T47D (cell line): Measurements from ENCODE around the gene CPED1.
"Not testable (repeated sequence)": the region's sequence is repeated elsewhere in the genome, so short reads cannot be mapped to it uniquely, and the experiment has no call there.

Source experiments
- DNase-seq, 2 experiments: peaks; one replicate each; pipeline versions ENCODE4 v3.0.0 to v3.0.0-alpha.2; 2011 to 2012; ENCODE audit warnings: low read depth in 1 of 2, low spot score in 1 of 2
- JUND ChIP-seq: IDR thresholded peaks from 2 replicates; pipeline ENCODE4 v1.6.1; 2012; ENCODE audit warnings: low read depth
- in situ Hi-C: cut with HindIII; loops from 2 replicates; pipeline ENCODE4 v1.10.0; 2016; ENCODE audit warnings: low sequenced_read_pairs, low pct_unique_long_range_greater_than_20kb

CPED1 gene

DNA sequence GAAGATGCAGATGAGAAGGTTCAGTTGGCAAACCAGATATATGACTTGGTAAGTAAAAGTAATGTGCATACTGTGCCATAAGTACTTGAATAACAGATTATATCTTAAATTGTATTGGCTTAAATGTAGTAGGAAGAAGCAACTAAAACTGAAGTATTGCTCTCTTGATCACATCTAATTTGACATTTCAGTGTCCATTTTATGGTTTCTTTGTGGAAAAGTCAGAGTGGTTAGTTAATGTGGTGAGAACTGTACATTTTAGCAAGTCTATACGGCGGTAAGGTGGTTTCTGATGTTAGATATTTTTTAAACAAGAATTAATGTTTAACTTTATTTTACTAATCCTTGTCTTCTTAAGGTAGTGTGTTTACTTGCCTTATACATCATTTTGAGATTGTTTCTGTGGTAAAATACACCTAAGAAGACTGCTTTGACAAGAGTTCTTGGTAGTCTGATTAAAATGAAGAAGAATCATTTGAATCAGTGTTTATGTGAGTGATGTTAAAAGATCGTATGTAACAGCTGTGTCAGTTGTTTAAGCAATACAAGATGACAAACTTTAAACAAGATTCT is 32.8 kb upstream of the CPED1 start:
- no peak for TF ChIP-seq JUND

DNA sequence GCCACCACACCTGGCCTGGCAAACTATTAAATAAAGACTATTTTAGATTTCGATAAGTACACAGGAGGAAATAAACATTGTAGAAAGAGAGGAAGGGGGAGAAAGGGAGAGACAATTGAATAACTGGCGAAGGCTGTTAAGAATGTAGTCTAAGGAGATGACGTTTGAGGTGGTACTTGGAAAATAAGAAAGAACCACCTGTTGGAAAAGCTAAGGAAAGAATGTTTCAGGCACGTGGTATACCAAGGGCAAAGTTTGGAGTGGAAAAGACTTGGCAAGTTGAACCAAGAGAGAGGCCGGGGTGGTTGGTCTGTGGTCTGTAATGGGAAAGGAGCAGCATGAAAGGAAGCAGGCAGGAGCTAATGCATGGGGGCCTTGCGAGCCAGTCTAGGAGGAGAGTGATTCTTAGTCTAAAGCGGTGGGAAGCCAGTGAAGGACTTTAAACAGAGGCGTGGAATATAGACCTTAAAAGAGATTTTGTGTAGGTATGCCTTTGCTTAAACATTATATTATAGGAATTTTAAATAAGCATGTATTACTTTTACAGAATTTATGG is 28.5 kb upstream of the CPED1 start:
- in situ Hi-C loops, result no loop called here
- no peak for TF ChIP-seq JUND
- DNase-seq, result no peak

More for the DNA sequence above, 32.8 kb upstream of the CPED1 start:
- in situ Hi-C loops, result no loop called here
- no peak for DNase-seq

DNA sequence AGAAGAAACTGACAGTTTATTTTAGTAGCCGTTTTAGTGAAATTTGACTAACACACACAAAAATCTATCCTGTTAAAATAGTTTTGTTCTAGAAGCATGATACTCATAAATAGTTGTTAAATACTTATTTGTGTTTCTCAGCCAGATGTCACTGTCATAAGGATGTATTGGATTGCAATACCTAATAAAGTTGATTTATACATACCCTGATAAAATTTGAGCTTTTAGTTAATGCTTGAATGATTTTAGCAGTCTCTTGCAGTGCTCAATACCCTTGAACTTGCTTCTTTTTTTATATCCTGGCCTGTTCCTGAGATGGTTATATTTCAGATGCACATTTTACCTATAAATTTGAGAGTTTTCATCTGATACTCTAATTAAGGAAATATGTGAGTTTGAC is 27.8 kb upstream of the CPED1 start:
- no peak for TF ChIP-seq JUND
- no peak for DNase-seq
- in situ Hi-C loops, result no loop called here

DNA sequence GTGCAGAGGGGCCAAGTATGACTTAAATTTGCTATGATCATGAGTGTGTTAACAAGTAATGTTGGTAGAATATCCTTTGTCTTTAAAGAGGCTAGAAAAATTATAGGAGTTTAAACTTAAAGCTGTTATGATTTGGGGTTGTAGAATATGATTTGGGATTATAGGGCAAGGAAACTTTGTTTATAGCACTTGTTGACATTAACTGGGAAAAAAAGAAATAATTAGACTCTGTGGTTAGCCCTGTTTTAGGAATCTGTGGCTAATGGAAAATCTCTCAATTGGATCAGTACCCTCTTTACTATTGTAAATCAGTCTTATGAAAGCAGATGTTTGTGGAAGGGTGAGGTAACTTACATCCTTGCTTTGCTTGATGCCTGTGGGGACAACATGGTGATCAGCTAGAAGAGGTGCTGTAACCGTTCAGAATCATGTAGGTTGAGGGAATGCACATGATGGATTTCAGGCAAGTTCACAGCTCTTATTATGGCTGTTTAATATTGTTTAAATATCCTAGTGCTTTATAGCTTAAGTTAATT is 26.8 kb upstream of the CPED1 start:
- TF ChIP-seq JUND, result no peak
- in situ Hi-C loops, result no loop called here

DNA sequence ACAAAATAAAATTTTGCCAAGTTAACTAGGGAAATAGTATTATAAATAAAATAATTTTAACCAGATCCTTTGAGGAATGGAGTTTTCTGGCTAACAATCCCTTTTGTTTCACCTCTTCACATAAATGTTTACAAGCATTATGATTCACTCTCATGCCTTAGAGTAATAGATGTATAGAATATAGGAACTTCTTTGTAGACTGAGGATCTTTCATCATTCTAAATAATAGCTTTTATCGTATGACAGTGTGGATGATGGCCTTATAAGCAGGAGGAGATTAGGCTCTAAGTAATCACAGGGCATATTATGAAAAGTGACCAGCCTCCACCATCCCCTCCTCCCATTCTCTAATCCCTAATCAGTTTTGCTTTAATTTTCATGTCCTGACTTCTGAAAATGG is 24.4 kb upstream of the CPED1 start:
- in situ Hi-C loops, result no loop called here
- TF ChIP-seq JUND, result no peak

More for the DNA sequence above, 26.8 kb upstream of the CPED1 start:
- no peak for DNase-seq

DNA sequence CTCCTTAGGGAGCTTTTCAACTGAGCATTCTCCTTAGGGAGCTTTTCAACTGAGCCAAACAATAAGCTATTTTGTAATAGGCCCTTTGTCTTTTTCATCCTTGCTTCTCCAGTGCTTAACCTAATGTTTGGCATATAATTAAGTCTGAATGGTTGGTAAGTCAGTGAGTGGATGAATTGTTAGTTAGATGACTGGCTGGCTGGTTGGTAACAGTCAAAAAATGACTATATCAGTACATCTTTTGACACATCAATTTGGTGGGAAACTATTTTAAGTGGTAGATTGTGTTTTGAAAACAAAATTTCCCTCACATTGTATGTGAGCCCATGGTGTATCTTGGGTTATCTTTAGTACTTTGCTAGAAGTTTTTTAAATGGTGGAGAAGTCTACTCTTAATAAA is 21.6 kb upstream of the CPED1 start:
- in situ Hi-C loops, result no loop called here
- DNase-seq, result no peak
- TF ChIP-seq JUND, result no peak

More for the DNA sequence above, 24.4 kb upstream of the CPED1 start:
- no peak for DNase-seq

DNA sequence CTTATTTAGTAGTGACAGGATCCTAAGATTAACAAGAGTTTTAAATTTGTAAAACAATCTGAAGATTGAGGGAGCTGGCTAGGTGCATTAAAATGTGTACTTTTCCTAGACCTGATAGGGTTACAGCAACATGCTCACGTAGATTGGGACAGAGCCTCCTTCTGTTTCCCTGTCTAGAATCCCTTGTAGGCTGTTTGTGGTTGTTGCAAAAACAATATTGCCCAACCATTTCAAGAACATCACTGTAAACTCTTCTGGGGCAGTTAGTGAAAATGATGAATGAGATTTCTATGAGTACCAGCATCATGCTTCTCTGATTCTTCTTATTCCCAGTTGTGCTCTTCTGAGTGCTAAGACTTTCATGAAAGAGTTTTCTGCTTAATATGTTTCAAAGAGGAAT is 14.7 kb upstream of the CPED1 start:
- DNase-seq, result no peak
- TF ChIP-seq JUND, result no peak
- in situ Hi-C loops, result no loop called here

DNA sequence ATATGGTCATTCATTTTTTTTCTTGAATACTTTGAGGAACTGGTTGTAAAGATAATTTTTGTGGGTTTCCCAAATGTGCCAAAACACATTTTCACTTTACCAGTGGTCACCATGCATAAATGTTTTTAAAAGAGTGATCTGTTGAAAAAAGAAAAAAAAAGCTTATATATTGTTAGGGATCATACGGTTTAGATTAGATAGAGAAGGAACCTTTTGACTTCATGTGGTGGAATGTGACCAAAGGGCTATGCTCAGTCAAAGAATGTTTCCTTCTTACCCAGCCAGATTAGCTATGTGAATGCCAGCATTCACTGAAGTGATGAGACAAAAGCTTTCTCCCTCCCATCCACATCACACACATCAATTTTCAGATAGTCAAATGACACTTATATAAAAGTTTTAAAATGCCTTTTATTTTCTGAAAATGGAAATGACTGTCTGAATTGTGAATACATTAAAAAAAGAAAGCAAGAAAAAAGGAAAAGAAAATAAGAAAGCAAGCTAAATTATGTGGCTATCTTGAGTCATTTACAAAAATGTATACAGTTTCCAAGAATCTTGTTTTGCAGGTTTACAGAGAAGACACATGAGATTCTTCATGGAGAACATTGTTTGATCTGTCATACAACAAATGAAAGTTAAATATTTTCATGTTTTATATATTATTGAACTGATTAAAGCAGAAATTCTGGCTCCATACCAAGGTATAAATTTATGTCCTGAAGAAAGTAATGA is 8.6 kb upstream of the CPED1 start:
- TF ChIP-seq JUND, result no peak
- DNase-seq, result no peak
- in situ Hi-C loops, result no loop called here

DNA sequence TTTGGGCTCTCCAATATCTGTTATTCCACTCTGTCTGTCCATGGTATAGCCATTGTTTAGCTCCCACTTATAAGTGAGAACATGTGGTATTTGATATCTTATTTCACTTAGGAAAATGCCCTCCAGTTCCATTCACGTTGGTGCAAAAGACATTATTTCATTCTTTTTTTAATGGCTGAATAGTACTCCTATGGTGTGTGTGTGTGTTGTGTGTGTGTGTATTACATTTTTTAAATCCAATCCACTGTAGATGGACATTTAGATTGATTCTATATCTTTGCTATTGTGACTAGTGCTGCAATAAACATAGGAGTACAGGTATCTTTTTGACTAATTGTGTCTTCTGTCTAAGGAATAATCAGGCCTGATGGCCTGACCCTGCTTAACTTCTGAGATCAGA is 7.4 kb upstream of the CPED1 start:
- no peak for TF ChIP-seq JUND
- in situ Hi-C loops, result no loop called here
- DNase-seq, result no peak

DNA sequence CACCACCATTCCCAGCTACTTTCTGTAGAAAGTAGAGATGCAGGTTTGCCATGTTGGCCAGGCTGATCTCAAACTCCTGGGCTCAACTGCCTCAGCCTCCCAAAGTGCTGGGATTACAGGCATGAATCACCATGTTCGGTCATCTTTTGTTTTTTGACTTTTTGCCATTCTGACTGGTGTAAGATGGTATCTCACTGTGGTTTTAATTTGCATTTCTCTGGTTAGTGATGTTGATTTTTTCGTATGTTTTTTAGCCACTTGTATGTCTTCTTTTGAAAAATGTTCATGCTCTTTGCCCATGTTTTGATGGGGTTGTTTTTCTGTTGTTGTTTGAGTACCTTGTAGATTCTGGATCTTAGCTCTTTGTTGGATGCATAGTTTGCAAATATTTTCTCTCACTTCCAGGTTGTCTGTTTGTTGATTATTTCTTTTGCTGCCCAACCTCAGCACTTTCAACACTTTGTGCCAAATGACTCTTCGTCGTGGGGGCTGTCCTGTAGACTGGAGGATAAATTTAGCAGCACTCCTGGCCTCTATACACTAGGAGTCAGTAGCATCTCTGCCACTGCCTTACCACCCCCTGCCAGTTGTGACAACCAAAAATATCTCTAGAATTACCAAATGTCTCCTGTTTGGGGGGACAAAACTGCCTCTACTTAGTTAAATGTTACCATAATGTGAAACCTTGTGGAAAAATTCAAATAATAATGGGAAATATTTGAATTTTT is 6.5 kb upstream of the CPED1 start:
- DNase-seq, result no peak
- in situ Hi-C loops, result no loop called here
- TF ChIP-seq JUND, result no peak

DNA sequence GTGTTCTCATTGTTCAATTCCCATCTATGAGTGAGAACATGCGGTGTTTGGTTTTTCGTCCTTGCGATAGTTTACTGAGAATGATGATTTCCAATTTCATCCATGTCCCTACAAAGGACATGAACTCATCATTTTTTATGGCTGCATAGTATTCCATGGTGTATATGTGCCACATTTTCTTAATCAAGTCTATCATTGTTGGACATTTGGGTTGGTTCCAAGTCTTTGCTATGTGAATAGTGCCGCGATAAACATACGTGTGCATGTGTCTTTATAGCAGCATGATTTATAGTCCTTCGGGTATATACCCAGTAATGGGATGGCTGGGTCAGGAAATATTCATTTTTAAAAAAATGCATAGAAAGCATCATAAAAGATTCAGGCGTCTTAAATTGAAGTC is 4.9 kb upstream of the CPED1 start:
- in situ Hi-C loops, DNase-seq: not testable (repeated sequence)

DNA sequence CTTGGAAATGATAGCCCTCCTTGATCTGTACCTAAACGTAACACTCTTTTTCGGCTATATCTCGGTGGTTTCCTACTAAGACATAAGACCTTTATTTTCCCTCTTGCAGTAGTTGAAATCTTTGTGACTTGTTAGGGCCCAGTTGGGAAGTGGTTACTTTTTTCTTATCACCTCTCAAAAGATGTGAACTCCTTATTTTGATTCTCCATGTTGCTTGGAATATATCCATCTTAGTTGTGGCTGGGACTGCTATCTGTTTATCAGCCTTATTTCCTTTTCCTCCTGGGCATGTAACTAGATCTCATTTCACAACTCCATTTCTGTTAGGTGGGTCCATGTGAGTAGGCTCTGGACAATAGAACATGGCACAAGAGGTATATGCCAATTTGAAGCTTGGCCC is 4.1 kb upstream of the CPED1 start:
- DNase-seq, result no peak
- TF ChIP-seq JUND, result no peak
- in situ Hi-C loops, result no loop called here
